Stomach (tissue), 4 donors: Measurements from ENCODE around the gene MRPL24.

ENCODE experiments used
- EP300 ChIP-seq: sonication (generic); formaldehyde crosslinking; IDR thresholded peaks from one replicate; pipeline ENCODE4 v1.6.1; 2017; ENCODE audit warnings: antibody characterized with exemption
- TF ChIP-seq, protein P1 (sequence below), 7 experiments: fragments of 450-650 bp in 4 of 7; fragments of 200-600 bp in 3 of 7; sonication (generic) in 3 of 7; IDR thresholded peaks; one replicate each; pipeline ENCODE4 v1.5.1; 2016 to 2019; ENCODE audit warnings: antibody characterized with exemption in 7 of 7, control low read depth in 2 of 7, mild to moderate bottlenecking in 1 of 7

DNA sequence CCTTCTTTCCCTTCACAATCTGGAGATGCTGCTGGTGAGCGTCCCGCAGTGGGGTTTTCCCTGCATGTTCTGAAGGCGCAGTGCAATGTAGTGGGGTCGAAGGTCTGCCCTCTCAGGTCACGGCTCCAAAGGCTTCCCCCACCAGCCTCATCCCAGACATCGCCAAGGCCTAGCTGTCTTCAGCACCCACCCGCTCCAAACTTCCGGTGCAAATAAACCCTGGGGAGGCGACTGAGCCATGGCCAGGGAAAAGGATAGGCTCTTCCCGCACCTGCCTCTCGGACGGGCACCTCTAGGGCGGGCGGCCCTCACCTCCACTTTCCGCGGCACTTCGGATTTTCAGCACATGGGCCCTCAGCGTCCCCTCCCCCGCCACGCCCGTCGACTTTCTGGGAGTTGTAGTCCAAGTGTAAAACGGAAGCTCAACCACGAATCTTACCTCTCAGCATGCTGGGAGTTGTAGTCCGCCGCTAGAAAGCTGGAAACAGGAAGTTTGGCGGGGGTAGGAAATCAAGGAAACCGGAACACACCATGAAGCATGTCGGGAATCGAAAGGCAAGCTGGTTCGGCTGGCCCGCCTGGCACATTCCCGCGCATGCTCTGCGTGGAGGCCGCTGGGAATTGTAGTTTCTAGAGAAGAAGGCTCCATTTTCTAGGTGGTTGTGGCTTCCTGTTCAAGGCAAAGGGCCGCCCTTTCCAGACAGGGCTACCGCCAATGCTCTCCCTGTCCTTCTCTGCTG is at the start of gene MRPL24:
- TF ChIP-seq, protein P1, sequence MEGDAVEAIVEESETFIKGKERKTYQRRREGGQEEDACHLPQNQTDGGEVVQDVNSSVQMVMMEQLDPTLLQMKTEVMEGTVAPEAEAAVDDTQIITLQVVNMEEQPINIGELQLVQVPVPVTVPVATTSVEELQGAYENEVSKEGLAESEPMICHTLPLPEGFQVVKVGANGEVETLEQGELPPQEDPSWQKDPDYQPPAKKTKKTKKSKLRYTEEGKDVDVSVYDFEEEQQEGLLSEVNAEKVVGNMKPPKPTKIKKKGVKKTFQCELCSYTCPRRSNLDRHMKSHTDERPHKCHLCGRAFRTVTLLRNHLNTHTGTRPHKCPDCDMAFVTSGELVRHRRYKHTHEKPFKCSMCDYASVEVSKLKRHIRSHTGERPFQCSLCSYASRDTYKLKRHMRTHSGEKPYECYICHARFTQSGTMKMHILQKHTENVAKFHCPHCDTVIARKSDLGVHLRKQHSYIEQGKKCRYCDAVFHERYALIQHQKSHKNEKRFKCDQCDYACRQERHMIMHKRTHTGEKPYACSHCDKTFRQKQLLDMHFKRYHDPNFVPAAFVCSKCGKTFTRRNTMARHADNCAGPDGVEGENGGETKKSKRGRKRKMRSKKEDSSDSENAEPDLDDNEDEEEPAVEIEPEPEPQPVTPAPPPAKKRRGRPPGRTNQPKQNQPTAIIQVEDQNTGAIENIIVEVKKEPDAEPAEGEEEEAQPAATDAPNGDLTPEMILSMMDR (IDR thresholded peaks at IDR 0.05), result no peak
- TF ChIP-seq EP300, result no peak
